ENCODE results near the gene XK. TPM values are rescaled to one million over a fixed set of nuclear protein-coding genes. Genes with fewer than 3 reads are reported as not detected.

Gene XK
- total RNA-seq, 4 donors from 2014 or later, result 1.1 to 2.3 (median 1.7) TPM

- Histone ChIP-seq H3K4me1 (no peaks in the 10 kb centered on the region), H3K27ac (no peak overlapping the region), H3K4me3 (no peak overlapping the region), H3K9me3 (no peaks in the 10 kb centered on the region), H3K27me3 (no peaks in the 10 kb centered on the region), H3K36me3 (no peaks in the 10 kb centered on the region)
- no peak for TF ChIP-seq POLR2AphosphoS5 (IDR thresholded peaks at IDR 0.05)
- DNase-seq (ENCODE audit: low spot score in 2 of 2), result no peak
- WGBS, result 64% methylated on average over 2 of the region's 2 CpGs
Measured at GRCh38 chrX:37752281-37752680, 66.7 kb downstream of the XK start.

DNA sequence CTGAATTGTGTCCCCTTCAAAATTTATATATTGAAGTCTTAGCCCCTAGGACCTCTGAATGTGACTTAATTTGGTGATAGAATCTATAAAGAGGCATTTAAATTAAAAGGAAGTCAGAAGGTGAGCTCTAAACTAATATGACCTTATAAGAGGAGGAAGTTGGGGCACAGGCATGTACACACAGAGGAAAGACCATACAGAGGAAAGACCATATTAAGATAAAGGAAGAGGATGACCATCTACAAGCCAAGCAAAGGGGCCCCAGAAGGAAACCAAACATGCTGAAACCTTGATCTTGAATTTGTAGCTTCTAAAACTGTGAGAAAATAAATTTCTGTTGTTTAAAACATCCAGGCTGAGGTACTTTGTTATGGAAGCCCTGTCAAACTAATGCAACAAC lies 67.3 kb downstream of the XK start:
- no peak overlapping the region for H3K27ac ChIP-seq
- H3K4me3 ChIP-seq, result no peak overlapping the region
- H3K4me1 ChIP-seq, result no peaks in the 10 kb centered on the region
- no peak for TF ChIP-seq POLR2A (IDR thresholded peaks at IDR 0.05)
- TF ChIP-seq POLR2AphosphoS5 (IDR thresholded peaks at IDR 0.05), result no peak
- TF ChIP-seq CTCF (IDR thresholded peaks at IDR 0.05), result no peak
- TF ChIP-seq EP300 (IDR thresholded peaks at IDR 0.05), result no peak
- DNase-seq (ENCODE audit: low spot score in 2 of 2), result no peak
- H3K9me3 ChIP-seq, result no peaks in the 10 kb centered on the region
- no peaks in the 10 kb centered on the region for H3K36me3 ChIP-seq
- H3K27me3 ChIP-seq, result no peaks in the 10 kb centered on the region

DNA sequence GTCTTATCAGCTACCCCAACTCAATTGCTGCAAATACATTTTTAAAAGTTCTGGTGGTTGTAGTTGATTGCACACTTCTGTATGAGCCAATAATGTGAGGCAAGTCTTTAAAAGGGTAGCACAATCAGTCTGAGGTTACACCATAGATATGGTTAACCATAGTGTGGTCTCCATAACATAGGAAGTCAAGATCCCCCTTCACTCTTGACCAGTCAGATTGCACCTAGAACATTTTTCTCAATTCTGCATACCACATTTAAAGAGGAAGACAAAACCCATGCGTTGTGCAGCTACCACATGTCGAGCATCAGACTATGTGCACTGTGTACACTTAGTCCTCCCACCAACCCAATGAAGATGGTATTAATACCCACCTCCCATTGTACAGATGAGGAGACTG lies 67.8 kb downstream of the XK start:
- Histone ChIP-seq H3K9me3 (no peaks in the 10 kb centered on the region), H3K36me3 (no peaks in the 10 kb centered on the region), H3K4me3 (no peak overlapping the region), H3K27ac (no peak overlapping the region), H3K27me3 (no peaks in the 10 kb centered on the region), H3K4me1 (no peaks in the 10 kb centered on the region)
- no peak for TF ChIP-seq CTCF (IDR thresholded peaks at IDR 0.05)
- no peak for TF ChIP-seq EP300 (IDR thresholded peaks at IDR 0.05)
- TF ChIP-seq POLR2AphosphoS5 (IDR thresholded peaks at IDR 0.05), result no peak
- TF ChIP-seq POLR2A (IDR thresholded peaks at IDR 0.05), result no peak
- DNase-seq (ENCODE audit: low spot score in 2 of 2), result no peak
- WGBS, result 85% methylated on average over 2 of the region's 2 CpGs

- H3K4me1 ChIP-seq, result no peaks in the 10 kb centered on the region
- H3K27me3 ChIP-seq, result no peaks in the 10 kb centered on the region
- WGBS, result 84% methylated on average over 2 of the region's 2 CpGs
- H3K27ac ChIP-seq, result no peak overlapping the region
- no peaks in the 10 kb centered on the region for H3K36me3 ChIP-seq
- no peak overlapping the region for H3K4me3 ChIP-seq
- H3K9me3 ChIP-seq, result no peaks in the 10 kb centered on the region
- DNase-seq (ENCODE audit: low spot score in 2 of 2), result no peak
- no peak for TF ChIP-seq CTCF (IDR thresholded peaks at IDR 0.05)
Measured at GRCh38 chrX:37754516-37754915, 68.9 kb downstream of the XK start.

DNA sequence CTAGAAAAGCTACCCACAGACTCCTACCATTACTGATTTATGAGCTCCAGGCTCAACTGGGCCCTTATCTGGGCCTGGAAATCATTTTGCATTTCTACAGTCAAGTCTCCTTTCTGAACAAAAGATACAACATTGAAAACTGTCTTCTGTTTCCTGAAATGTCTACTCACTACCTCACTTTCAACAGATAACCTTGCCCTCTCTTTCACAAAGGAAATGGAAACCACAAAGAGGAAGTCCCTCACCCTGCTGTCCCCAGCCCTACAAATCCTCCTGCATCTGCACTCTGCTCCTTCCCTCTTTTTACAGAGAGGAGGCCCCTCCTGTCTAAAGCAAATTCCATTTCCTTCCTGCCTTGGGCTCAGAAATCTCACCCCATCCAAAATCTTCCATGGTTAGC lies 69.4 kb downstream of the XK start:
- TF ChIP-seq POLR2AphosphoS5 (IDR thresholded peaks at IDR 0.05) (no peak), POLR2A (IDR thresholded peaks at IDR 0.05) (no peak), CTCF (IDR thresholded peaks at IDR 0.05) (no peak)
- no peak for DNase-seq (ENCODE audit: low spot score in 2 of 2)
- no peak overlapping the region for H3K27ac ChIP-seq
- H3K4me3 ChIP-seq, result no peak overlapping the region
- H3K27me3 ChIP-seq, result no peaks in the 10 kb centered on the region
- no peaks in the 10 kb centered on the region for H3K4me1 ChIP-seq
- no peaks in the 10 kb centered on the region for H3K36me3 ChIP-seq
- no peaks in the 10 kb centered on the region for H3K9me3 ChIP-seq

GRCh38 chrX:37757082-37757481 lies 71.5 kb downstream of the XK start:
- H3K4me1 ChIP-seq, result no peaks in the 10 kb centered on the region
- H3K4me3 ChIP-seq, result no peak overlapping the region
- H3K27me3 ChIP-seq, result no peaks in the 10 kb centered on the region
- no peak for DNase-seq (ENCODE audit: low spot score in 2 of 2)
- no peaks in the 10 kb centered on the region for H3K36me3 ChIP-seq
- H3K27ac ChIP-seq, result no peak overlapping the region
- H3K9me3 ChIP-seq, result no peaks in the 10 kb centered on the region
- no peak for TF ChIP-seq POLR2A (IDR thresholded peaks at IDR 0.05)
- no peak for TF ChIP-seq EP300 (IDR thresholded peaks at IDR 0.05)
- no peak for TF ChIP-seq POLR2AphosphoS5 (IDR thresholded peaks at IDR 0.05)
- TF ChIP-seq CTCF (IDR thresholded peaks at IDR 0.05), result no peak
